ENCODE data around the gene KRT76.

Gene KRT76

DNA sequence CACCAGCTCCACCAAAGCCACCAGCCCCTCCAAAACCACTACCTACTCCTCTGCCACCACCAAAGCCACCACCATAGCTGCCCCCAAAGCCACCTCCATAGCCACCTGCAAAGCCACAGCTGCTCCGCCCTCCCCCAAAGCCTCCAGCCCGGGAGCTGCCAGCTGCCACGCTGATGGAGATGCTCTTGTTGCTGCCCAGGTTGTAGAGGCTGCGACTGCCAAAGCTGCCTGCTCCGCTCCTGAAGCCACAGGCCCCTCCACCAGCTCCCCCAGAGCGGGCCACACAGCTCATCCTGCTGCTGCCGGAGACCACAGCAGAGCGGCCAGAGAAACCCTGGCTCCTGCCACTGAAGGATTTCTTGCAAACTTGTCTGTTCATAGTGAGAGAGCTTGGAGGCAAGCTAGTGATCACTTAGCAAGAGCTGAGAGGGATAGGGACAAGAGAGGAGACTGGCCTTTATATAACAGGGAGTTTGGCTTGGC lies at the start of gene KRT76:
Gene KRT76, minus strand, starts transcription at position 433 of the 483 bp plus-strand sequence. Its CDS starts 54 bp downstream, at position 379.
- DNase-seq (ENCODE audit: low spot score), result no peak

DNA sequence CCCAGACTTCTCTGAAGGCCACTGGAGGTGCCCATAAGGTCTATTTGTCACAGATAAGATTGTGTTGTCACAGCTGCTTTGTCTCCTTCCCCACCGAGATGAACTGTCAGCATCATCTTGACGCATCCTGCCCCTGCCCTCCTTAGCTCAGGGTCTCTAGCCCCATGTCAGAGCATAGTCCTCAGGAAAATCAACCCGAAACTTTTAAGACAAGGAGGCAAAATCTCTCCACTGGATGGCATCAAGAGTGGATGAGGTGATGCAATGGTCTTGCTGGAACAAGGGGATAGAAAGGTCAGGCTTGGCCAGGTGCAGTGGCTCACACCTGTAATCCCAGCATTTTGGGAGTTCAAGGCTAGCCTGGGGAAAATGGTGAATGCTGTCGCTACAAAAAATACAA lies 48.8 kb upstream of the KRT76 start:
- DNase-seq (ENCODE audit: low spot score), result no peak

DNA sequence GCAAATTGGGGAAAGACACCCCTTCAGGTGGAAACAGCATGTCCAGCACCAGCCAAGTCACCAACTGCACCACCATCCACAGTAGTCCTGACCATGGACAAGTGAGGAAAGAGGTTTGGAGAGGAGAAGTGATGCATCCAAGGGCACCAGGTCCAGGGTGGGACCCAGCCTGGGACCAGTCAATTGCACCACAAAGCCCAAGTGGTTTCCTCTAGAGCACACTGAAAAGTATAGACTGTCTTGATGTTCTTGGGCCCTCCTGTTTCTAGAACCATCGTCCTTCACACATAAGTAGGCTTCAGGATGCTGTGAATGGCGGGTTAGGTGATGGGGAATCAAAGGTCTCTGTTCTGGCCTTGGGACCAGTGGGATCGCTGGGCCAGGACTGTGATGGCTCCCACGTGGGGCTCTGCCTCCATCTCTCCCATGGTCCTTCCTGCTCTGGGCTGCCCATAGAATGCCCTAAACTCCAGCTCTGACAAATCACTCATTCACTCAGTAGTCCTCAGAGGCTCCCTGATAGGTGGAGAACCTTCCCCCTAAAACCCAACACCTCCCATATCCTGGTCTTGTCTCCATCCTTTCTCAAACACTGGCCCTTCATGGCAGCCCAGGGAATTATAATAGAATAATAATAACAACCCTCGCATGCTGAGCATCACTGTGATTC lies 47.7 kb upstream of the KRT76 start:
- DNase-seq (ENCODE audit: low spot score), result no peak

DNA sequence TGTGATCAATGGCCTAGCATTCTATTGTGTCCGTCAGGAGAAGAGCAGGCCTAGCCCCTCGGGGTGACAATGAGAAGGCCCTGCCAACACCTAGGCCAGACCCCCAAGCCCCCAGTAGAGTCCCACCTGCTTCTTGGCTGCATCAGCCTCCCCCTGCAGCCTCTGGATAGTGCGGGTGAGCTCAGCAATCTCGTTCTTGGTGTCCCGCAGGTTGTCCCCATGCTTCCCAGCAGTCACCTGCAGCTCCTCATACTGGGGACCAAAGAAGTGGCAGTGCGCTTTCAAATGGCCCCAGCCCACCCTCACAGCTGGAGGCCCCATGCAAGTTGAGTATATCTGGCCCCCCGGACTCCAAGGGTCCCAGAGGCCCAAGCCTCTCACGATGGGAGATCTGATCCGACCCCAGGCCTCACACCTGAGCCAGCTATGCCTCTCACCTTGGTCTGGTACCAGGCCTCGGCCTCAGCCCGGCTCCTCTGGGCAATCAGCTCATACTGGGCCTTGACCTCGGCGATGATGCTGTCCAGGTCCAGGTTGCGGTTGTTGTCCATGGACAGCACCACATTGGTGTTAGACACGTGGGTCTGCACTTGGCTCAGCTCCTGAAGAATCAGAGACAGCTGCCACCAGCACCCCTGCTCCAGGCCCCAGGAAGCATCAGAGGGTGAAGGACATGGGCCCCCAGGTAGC lies 46.8 kb upstream of the KRT76 start:
- no peak for DNase-seq (ENCODE audit: low spot score)

DNA sequence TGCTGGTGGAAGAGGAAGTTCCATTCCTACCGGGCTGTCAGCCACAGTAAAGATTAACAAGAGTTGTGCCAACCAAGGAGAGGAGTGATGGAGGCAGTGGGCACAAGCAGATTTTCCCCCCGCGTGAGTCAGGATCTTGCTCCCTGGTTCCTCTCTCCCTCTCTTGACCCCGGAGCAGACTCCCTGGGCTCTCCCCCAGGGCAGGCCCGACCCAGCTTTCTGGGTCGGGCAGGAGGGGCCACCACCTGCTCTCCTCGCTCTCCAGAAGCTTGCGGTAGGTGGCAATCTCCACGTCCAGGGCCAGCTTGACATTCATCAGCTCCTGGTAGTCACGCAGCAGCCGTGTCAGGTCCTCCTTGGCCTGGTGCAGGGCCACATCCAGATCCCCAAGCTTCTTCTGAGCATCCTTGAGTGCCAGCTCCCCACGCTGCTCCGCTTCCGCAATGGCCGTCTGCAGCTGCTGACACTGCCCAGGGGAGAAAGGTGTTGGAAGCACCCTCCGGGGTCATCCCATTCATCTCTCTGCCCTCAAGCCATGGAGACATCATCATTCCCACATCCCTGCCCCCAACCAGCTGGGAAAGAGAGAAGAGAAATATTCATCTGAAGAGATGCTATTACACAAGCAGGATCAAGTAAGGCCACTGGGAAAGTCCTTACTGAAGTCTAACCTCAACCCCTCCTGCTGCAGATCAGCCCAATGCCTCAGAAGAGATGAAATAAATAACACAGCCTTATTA lies 45.8 kb upstream of the KRT76 start:
- no peak for DNase-seq (ENCODE audit: low spot score)

DNA sequence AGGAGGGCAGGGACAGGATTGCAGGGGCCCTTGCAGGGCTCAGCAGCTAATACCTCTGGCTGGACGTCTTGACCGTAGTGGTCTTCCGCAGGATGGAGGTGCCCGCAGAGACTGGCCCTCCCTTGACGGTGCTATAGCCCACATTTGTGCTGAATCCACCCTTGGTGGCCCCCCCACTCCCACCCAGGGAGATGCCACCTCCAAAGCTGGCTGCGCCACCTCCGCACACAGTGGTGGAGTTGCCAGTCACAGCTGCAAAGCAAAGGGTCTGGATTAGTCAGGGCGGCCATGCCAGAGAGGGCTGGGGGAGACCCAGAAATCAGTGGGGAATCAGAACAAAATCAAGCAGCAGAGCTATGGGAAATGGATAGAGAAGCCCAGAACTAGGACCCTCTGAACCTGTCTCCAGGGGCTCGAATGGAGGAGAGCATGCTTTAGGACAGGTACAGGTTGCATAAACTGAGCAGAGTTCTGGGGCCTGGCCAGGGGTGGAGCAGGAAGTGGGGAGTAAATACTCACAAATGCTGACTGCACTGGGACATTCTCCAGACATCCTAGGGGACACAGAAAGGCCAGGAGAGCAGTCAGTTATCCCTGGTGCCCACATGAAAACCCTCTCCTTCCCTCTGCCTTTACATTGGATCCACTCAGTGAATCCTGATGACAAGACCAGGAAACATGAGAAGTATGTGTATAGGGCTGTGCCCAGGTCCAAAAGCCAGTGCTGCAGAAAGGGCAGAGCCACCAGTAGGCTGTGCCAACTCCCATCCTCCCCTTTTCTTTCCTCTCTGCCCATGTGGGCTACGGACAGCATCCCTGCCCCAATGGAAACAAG lies 44.9 kb upstream of the KRT76 start:
- no peak for DNase-seq (ENCODE audit: low spot score)

DNA sequence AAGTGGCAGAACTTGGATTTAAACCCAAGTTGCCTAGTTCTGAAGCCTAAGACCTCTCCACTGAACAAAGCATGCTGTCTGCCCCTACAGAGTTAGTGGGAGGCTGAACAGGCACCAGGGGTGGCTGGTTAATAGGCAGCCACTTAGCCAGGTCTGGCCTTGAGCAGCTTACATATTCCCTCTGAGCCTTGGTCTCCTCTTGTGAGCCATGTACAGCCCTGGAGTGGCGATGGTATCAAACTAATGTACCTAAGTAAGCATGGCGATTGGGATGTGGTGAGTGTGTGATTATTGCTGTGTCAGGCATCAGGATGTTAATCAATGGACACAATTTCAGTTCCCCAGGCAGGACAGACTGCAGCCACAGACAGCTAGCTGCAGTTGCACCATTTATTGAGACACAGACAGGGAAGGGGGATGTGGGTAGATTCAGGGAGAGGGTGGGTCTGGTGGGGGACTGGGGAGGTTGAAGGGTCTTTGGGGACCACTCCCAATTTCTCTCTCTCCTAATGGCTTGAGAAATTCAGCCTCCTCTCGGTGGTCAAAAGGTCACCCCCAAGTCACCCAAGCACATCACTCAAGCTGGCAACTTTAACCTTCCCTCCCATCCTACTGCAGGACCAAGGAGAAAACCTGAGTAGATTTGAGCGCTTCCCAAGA lies 44.1 kb upstream of the KRT76 start:
- DNase-seq (ENCODE audit: low spot score), result no peak

DNA sequence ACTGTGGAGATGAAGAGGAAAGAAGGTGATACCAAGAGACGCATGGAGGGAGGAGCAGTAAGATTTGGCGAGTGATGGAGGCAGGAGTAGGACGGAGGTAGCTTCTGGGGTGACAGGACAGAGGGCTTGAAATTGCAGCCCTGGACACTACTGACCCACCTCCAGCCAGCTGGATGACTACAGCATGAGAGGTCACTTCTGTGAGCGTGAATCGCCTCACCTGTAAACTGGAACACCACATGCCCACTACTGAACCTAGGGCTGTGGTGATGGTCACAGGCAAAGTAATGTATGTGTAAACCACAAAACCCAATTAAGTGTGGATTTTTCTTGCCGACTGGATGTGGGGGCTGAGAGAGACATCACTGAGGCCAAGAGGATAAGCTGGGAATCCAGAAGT lies 43.4 kb upstream of the KRT76 start:
- no peak for DNase-seq (ENCODE audit: low spot score)

DNA sequence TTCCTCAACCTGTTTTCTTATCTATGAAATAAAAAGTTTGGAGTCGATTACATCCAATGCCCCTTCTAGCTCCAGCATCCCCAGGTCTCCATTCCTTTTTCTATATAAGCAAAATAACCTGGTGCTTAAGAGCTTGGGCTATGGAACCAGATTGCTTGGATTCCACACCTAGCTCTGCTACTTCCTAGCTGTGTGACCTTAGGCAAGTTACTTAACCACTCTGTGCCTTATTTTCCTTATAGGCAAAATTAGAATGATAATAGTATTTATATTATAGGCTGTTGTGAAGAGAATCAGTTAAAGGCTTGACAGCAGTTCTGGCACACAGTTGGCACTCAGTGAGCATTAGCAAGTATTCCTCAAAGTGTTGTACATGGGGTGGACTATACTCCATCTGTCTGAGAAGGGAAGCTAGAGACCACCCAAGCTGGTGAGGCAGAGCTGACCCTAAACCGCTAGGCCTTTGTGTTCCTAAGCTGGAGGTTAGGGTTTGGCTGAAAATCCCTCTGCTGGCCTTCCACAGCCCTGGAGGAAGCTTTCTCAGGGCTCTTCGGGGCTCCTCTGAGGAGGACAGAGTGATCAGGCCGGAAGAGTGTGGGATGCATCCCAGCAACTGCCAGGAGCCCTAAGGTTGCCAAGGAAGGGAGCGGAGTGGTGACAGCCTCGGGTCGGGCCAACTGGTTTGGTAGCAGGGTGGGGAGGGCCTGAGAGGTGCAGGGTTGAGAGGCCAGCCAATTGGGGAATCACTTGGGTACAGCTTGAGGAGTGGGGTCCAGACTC lies 42.8 kb upstream of the KRT76 start:
- DNase-seq (ENCODE audit: low spot score), result no peak

DNA sequence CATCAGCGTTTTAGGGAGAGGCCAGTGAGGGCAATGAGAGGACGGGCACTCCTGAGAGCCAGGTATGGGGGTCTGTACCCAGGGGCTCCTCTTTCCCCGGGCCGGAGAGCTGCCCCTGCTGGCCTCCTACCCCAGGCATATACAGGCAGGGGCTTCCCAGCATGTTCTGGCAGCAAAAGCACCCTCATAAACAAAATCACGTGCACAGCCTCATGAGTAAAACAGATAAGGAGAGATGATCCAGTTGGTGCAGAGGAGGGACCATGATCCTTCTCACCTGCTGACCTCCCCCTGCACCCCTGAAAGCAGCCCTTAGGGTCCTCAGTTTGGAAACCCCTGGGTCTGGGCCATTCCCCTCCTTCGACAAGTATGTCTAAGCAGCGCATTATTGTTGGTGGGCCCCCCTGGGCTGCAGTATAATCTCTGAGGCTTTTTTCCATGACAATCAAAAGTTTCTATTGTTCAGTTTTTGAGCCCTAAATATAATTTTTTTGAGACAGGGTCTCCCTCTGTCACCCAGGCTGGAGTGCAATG lies 41.8 kb upstream of the KRT76 start:
- DNase-seq (ENCODE audit: low spot score), result no peak

DNA sequence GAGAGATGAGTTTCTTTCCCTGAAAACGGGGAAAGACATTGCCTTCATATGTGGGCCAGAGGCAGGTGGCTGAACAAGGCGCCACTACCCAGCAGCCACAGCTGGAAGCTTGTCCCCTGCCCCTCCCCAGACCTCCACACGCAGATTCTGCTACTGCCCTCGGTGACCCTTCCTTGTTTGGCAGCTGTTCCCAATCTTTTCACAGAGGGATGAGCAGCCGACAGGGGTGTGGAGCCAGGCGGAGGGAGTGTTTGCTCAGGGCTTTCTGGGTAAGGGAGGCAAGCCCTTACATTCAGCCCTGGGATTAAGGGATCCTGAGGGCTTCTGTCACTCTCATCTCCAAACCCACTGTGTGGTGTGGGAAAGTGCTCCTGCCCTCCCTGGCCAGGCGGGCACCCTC lies 41.2 kb upstream of the KRT76 start:
- no peak for DNase-seq (ENCODE audit: low spot score)

DNA sequence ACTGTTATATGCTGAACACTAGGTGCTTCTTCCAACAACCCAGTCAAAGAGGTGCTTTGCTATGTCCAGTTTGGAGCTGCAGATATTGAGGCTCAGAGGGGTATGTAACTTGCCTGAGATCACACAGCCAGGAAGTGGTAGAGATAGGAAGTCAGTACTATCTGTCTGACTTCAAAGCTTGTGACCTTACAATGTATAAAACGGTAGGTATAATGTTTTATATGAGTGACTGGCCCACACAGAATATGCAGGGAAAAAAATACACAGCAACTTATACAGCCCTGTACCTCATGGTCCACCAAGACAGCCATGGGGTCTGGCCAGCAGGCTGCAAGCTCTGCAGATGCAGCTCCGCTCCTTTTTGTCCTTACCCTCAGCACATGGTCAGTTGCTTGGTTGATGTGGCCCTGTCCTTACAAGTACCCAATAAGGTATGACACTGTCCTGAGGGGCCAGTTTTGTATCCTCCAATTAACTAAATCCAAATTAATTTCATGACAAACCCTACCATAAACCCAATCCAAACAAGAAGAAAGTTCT lies 40.6 kb upstream of the KRT76 start:
- DNase-seq (ENCODE audit: low spot score), result no peak

DNA sequence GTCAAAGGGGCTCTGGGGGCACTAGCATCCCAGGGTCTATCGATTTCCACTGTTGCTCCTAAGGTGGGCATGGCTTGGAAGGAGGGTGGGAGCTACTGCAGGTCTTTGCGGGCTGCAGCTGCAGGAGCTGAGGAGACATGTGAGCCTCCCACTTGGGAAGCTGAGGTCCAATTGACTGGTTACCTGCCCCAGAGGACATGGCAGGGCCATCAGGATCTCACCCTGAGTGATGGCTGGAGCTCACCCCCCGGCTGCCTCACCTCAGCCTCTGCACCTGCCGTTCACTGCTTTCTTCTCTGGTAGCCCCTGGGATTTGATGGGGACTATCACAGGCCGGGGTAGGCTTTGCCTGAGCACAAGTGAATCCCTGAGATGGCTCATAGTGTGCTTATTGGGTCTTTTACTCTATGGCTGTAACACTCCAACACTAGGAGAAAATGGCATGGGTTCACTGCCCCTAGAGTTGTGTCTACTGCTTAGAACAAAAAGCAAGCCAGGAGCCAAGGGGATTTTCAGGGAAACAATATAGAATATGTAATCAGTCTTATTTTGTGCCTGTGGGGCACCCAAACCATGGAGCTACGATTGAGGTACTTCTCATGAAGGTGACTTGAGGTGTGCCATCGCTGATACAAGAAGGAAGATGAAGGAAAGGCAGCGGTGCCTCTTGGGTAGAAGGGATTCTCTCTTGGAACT lies 40.0 kb upstream of the KRT76 start:
- DNase-seq (ENCODE audit: low spot score), result no peak

DNA sequence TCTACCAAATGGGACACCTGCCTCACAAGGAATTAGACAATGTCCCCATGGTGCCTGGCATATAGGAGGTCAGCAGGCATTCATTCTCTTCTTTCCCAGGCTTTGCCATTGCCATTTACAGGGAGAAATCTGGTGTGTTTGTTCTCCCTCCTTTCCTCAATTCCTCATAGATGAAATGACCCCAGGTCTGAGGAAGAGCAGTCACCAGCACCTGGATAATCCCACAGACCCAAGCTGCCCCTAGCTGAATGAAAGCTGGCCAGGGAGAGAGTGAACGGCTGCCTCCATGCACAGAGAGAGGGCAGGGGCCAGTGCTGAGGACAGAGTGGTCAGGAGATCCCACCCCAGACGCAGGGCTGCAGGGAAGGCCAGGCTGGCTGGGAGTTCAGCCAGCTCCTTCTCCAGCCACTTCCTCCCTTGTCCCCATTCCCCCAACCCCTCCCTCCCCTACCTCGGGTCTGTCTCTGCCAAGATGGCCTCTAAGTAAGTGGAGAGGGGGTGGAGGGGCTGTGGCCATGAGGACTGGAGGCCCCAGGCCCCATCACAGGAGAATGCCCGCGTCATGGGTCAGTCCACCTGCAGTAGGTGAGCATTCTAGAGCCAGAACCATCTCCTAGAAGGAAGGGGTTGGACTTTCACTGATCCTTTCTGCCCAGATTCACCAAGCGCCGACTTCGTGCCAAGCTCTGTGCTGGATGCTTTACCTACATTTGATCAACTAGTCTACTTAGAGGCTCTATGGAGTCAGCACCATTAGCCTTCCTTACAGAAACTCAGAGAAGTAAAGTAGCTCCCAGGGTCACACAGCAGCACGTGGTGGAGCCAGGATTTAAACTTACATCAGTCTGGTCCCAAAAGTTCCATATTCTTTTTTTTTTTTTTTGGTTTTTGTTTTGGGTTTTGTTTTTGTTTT lies 38.8 kb upstream of the KRT76 start:
- no peak for DNase-seq (ENCODE audit: low spot score)

DNA sequence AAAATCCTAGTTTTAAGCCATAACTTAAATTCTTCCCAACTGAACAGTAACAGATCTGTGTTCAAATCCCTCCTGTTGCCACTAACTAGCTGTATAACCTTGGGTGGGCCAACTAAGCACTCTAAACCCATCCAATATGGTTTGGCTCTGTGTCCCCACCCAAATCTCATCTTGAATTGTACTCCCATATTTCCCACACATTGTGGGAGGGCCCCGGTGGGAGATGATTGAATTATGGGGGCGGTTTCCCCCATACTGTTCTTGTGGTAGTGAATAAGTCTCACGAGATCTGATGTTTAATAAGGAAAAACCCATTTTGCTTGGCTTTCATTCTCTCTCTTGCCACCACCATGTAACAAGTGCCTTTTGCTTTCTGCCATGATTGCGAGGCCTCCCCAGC lies 38.0 kb upstream of the KRT76 start:
- DNase-seq (ENCODE audit: low spot score), result no peak

DNA sequence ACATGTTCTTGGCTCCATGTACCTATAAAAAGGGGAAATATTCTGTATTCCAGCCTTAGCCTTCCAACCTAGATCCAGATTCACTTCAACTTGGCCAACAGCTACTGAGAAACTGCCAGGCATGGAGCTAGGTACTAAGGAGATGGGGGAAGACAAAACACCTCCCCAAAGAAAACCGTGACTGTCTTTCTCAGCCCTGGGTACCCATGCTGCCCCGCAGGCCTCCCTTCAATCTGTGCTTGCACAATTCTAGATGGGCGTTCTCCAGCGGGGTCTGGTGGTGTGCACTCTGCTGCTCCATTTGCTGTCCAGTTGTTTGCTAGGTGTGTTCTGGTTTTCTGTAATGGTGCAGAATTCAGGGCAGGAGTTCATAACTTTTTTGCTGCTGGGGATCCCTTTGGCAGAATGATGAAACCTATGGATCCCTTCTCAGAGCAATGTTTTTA lies 37.6 kb upstream of the KRT76 start:
- no peak for DNase-seq (ENCODE audit: low spot score)

DNA sequence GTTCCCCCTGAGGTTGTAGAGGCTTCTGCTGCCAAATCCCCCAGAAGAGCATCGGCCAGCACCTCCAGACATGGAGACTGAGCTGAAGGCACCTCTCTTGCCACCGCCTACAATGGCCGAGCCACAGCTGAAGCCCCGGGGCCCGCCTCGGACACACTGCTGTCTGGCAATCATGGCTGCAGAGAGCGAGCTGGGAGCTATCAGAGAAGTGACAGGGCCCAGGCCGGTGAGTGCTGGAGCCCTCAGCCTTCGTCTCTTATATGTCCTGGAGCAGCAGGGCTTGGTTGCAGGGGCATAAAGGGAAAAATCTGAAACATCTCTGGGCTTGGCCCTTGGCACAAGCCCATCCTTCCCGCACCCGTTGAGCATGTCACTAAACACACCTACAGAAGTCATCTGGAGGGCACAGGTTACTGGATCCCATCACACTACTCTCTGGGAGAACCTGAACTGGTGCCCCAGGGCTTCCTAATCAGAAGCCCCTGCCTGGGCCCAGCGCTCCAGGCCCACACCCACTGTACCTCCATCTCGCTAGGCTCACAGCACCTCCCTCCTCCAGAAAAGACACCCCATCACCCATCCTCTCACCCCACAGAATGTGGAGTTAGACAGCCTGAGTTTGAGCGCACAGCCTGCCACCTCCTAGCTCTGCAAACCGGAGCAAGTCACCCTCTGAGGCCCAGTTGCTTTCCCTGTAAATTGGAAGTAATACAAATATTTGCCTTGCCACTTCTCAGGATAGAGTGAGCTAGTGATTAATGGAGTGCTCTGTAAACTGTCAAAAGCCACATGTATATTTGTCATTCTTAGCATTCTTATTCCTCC lies 37.0 kb upstream of the KRT76 start, which contains the start of gene KRT4:
Gene KRT4, minus strand, starts transcription at position 232 of the 825 bp plus-strand sequence. Its CDS starts 58 bp downstream, at position 174.
- no peak for DNase-seq (ENCODE audit: low spot score)

All from globus pallidus (tissue), 1 donor.